Adrenal gland (tissue), 12 donors: ENCODE measurements around the gene GFM2. TPM values are rescaled to one million over a fixed set of nuclear protein-coding genes. Genes with fewer than 3 reads are reported as not detected.

Experiments used
- DNase-seq, 7 donors: peaks; one replicate each; pipeline ENCODE4 v3.0.0-alpha.2; 2019 to 2020
- H3K27ac ChIP-seq, 5 donors: fragments of 200-600 bp; sonication (generic) in 4 of 5; 1 replicate in 3 of 5; 2 replicates in 2 of 5; pipeline versions ENCODE4 v1.5.1 to v1.8.0; 2016 to 2020; ENCODE audit warnings: mild to moderate bottlenecking in 1 of 5
- H3K27me3 ChIP-seq: fragments of 200-600 bp; 2 replicates; pipeline ENCODE4 v1.8.0; 2021
- H3K36me3 ChIP-seq, 2 donors: fragments of 200-600 bp; replicated peaks in 1 of 2; 1 replicate in 1 of 2; 2 replicates in 1 of 2; pipeline versions ENCODE4 v1.5.1 to v1.8.0; 2018 to 2022
- H3K4me1 ChIP-seq, 2 donors: fragments of 200-600 bp; replicated peaks in 1 of 2; 1 replicate in 1 of 2; 2 replicates in 1 of 2; pipeline versions ENCODE4 v1.5.1 to v1.8.0; 2018 to 2021
- H3K4me3 ChIP-seq, 4 donors: fragments of 200-600 bp; sonication (generic) in 3 of 4; one replicate each; pipeline ENCODE4 v1.5.1; 2016 to 2018
- H3K9me3 ChIP-seq, 3 donors: fragments of 200-600 bp; sonication (generic) in 1 of 3; replicated peaks in 1 of 3; 1 replicate in 2 of 3; 2 replicates in 1 of 3; pipeline versions ENCODE4 v1.5.1 to v1.8.0; 2016 to 2021
- POLR2A ChIP-seq, 2 donors: fragments of 450-650 bp; IDR thresholded peaks; one replicate each; pipeline ENCODE4 v1.6.1; 2017; ENCODE audit warnings: antibody characterized with exemption in 2 of 2, mild to moderate bottlenecking in 2 of 2, moderate library complexity in 1 of 2
- WGBS, 4 donors: extraction: QIAGEN DNeasy Blood & Tissue Kit in 2 of 4; methylation state at CpG; one replicate each; pipeline versions ENCODE4 v1.1.5 to v1.1.7; 2013 to 2017; 5-methylcytosine and 5-hydroxymethylcytosine counted together
- intact Hi-C, 2 donors: fragments of 100-400 bp; cut with DNase I; formaldehyde crosslinking; loops; one replicate each; pipeline versions ENCODE4 v1.14.1 to v1.15.0; 2022 to 2023
- polyA plus RNA-seq, 3 donors: library from polyadenylated mRNA; stranded (reverse); fragments of 200-250 nt in 2 of 3; fragments of 350-450 nt in 1 of 3; fragmentation: Illumina TruSeq in 1 of 3; extraction: RNeasy Lipid Tissue Mini Kit (QIAGEN cat#74804) in 1 of 3; gene quantifications; one replicate each; pipeline ENCODE4 v1.2.3, GENCODE V29; 2013 to 2014
- total RNA-seq, 9 donors: library from RNA; depleted of rRNA in 4 of 9; stranded (reverse); fragments of >200 nt in 4 of 9; fragments of 120-200 nt in 1 of 9; fragmentation: NEBNext Ultra II Directional in 1 of 9; extraction: Animal tissue kit (Norgen Biotek cat#: 25700) in 1 of 9; gene quantifications; one replicate each; pipeline versions ENCODE4 v1.1.0 to v1.2.4, GENCODE V29; 2013 to 2023
- TF ChIP-seq, protein P1 (sequence below), 6 experiments: fragments of 450-650 bp in 4 of 6; fragments of 200-600 bp in 2 of 6; sonication (generic) in 1 of 6; IDR thresholded peaks; 1 replicate in 5 of 6; 2 replicates in 1 of 6; pipeline versions ENCODE4 v1.5.1 to v1.8.0; 2016 to 2021; ENCODE audit warnings: antibody characterized with exemption in 6 of 6, mild to moderate bottlenecking in 2 of 6, moderate library complexity in 1 of 6
- donor health status: healthy with polysubstance abuse.
- donor health status: Bipolar disorder and iron deficiency.
- donor health status: DM: yes; HTN: yes; CAD: no.
- donor health status: DM: no; HTN: no; CAD: no.
- donor health status: DM: no; HTN: no; CAD: no.
- donor health status: DM: yes; HTN: yes; CAD: no.

The GFM2 gene
- total and polyA plus RNA-seq, 12 donors = 23.5 to 80.7 (median 34.2) TPM

GRCh38 chr5:74778609-74779008, 11.7 kb upstream of the GFM2 start:
- peaks cover 0 to 36% of the 10 kb centered on the region in 2 donors for H3K36me3 ChIP-seq

GRCh38 chr5:74772359-74772758, 5.4 kb upstream of the GFM2 start:
- Histone ChIP-seq H3K9me3 (no peaks in the 10 kb centered on the region), H3K36me3 (peaks cover 0 to 81% of the 10 kb centered on the region in 2 donors), H3K27me3 (no peaks in the 10 kb centered on the region), H3K4me1 (peaks cover 0 to 11% of the 10 kb centered on the region in 2 donors), H3K4me3 (no peak overlapping the region), H3K27ac (no peak overlapping the region)
- WGBS, 4 donors = 80 to 91% (median 85%) methylated on average over 7 of the region's 7 CpGs
- no peak for DNase-seq
- TF ChIP-seq POLR2A (IDR thresholded peaks at IDR 0.05) = no peak
- TF ChIP-seq, protein P1, sequence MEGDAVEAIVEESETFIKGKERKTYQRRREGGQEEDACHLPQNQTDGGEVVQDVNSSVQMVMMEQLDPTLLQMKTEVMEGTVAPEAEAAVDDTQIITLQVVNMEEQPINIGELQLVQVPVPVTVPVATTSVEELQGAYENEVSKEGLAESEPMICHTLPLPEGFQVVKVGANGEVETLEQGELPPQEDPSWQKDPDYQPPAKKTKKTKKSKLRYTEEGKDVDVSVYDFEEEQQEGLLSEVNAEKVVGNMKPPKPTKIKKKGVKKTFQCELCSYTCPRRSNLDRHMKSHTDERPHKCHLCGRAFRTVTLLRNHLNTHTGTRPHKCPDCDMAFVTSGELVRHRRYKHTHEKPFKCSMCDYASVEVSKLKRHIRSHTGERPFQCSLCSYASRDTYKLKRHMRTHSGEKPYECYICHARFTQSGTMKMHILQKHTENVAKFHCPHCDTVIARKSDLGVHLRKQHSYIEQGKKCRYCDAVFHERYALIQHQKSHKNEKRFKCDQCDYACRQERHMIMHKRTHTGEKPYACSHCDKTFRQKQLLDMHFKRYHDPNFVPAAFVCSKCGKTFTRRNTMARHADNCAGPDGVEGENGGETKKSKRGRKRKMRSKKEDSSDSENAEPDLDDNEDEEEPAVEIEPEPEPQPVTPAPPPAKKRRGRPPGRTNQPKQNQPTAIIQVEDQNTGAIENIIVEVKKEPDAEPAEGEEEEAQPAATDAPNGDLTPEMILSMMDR (IDR thresholded peaks at IDR 0.05) = no peak
- intact Hi-C loops = no loop called here

More at GRCh38 chr5:74778609-74779008, 11.7 kb upstream of the GFM2 start:
- no peaks in the 10 kb centered on the region for H3K9me3 ChIP-seq
- TF ChIP-seq, protein P1 (IDR thresholded peaks at IDR 0.05) = no peak
- intact Hi-C loops = no loop called here
- WGBS, 4 donors = 88 to 93% (median 91%) methylated on average over 2 of the region's 2 CpGs
- no peak for DNase-seq
- no peak overlapping the region for H3K4me3 ChIP-seq
- H3K4me1 ChIP-seq = no peaks in the 10 kb centered on the region
- no peaks in the 10 kb centered on the region for H3K27me3 ChIP-seq
- no peak overlapping the region for H3K27ac ChIP-seq

GRCh38 chr5:74767579-74767913, 629 bp upstream of the GFM2 start:
- Histone ChIP-seq H3K4me1 (peaks cover 9 to 23% of the 10 kb centered on the region in 2 donors), H3K36me3 (peaks cover 0 to 37% of the 10 kb centered on the region in 2 donors), H3K27ac (peak overlapping the region in 4 of 5 donors; percentile 54 to 80 (median 64)), H3K4me3 (peak overlapping the region; percentile 53 to 86 (median 70)), H3K27me3 (no peaks in the 10 kb centered on the region), H3K9me3 (no peaks in the 10 kb centered on the region)
- peak; percentile 21 to 72 (median 50) for DNase-seq
- TF ChIP-seq POLR2A (IDR thresholded peaks at IDR 0.05) = no peak
- TF ChIP-seq, protein P1 (IDR thresholded peaks at IDR 0.05) = no peak
- WGBS, 4 donors = 0 to 1% (median 1%) methylated on average over 9 of the region's 9 CpGs
- intact Hi-C loops = loop anchor here (10.0 kb wide), 2 partner anchors 93 to 147 kb away; no protein-coding TSS in a partner anchor

DNA sequence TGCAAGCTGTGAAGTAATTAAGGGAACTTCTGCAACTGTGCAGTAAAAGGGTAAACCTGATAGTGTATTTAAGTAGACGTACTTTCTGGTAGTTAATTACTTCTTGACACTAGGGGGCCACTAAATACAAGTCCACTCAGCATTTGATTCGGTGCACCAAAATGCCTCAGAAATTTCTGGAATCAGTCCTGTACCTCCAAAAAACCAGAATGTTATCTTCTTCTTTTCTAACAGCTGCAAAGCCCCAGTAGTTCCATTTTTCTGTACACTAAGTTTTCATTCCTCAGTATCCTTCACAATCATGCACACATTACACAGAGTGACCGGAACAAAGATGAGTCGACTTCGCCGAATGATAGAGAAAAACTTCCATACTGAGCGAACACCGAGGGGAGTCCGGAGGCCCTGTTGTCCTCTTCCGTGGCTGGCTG, 484 bp downstream of the GFM2 start:
- WGBS, 4 donors = 0% methylated on average over 7 to 10 of the region's 10 CpGs
- Histone ChIP-seq H3K36me3 (peaks cover 0 to 26% of the 10 kb centered on the region in 2 donors), H3K27me3 (no peaks in the 10 kb centered on the region), H3K4me3 (peak overlapping the region; percentile 61 to 86 (median 74)), H3K27ac (peak overlapping the region in 4 of 5 donors; percentile 54 to 80 (median 64)), H3K9me3 (no peaks in the 10 kb centered on the region), H3K4me1 (peaks cover 9 to 23% of the 10 kb centered on the region in 2 donors)
- intact Hi-C loops = loop anchor here (10.0 kb wide), 2 partner anchors 92 to 148 kb away; no protein-coding TSS in a partner anchor
- TF ChIP-seq POLR2A (IDR thresholded peaks at IDR 0.05) = no peak
- TF ChIP-seq, protein P1 (IDR thresholded peaks at IDR 0.05) = peak; percentile 16 to 57 (median 42)
- no peak for DNase-seq
